HepG2 (cell line): Measurements from ENCODE around the gene GNAS. TPM values are rescaled to one million over a fixed set of nuclear protein-coding genes. Genes with fewer than 3 reads are reported as not detected.

Experiments
- ATAC-seq: fragments of 200-7000 bp; cut with Tn5 transposase; 3 replicates; pipeline ENCODE4 v1.9.1; 2020; ENCODE audit warnings: mild to moderate bottlenecking, moderate library complexity
- BruUV-seq: library from RNA; stranded (reverse); fragments of 400-500 nt; replicated peaks from 2 replicates; lab custom pipeline; 2021; lab: Mats Ljungman, UMichigan
- CTCF ChIA-PET: fragments of 300-600 bp; formaldehyde crosslinking; extraction: SDS; loops from one replicate; lab custom pipeline; 2021; ENCODE audit warnings: low total read pairs, inconsistent platforms, low intra/inter-chr PET ratio; lab: Yijun Ruan, JAX
- POLR2A ChIA-PET: fragments of 350-600 bp; sonication (Branson Sonifier 250); formaldehyde crosslinking; loops from one replicate; lab custom pipeline; 2020; ENCODE audit warnings: antibody characterized with exemption, inconsistent platforms; lab: Yijun Ruan, JAX
- DNase-seq: peaks from one replicate; pipeline ENCODE4 v3.0.0-alpha.2; 2015; ENCODE audit warnings: low spot score
- FAIRE-seq: peaks from 3 replicates; lab custom pipeline; 2011; peaks lifted over from hg19 to GRCh38; lab: Jason Lieb, UNC
- H2AFZ ChIP-seq: one replicate; pipeline ENCODE4 v1.6.1; 2011; ENCODE audit warnings: low read length, inconsistent platforms
- H3K27ac ChIP-seq: fragments of 300-600 bp; 3 replicates; pipeline ENCODE4 v1.8.0; 2011; ENCODE audit warnings: mixed run types, mild to moderate bottlenecking, mixed read lengths, low read length, inconsistent platforms; ENCODE audit not compliant: insufficient read depth; ENCODE audit errors: extremely low read length
- H3K27me3 ChIP-seq, 2 experiments: fragments of 200-600 bp in 1 of 2; 2 replicates in 1 of 2; 3 replicates in 1 of 2; pipeline versions ENCODE4 v1.6.0 to v1.8.0; 2011; ENCODE audit warnings: low read length in 2 of 2, mild to moderate bottlenecking in 2 of 2, moderate library complexity in 2 of 2, inconsistent platforms in 1 of 2; ENCODE audit not compliant: insufficient read depth in 2 of 2, control insufficient read depth in 1 of 2
- H3K36me3 ChIP-seq, 2 experiments: fragments of 200-600 bp in 1 of 2; replicated peaks in 1 of 2; 2 replicates in 1 of 2; 3 replicates in 1 of 2; pipeline versions ENCODE4 v1.5.1 to v1.8.0; 2011; ENCODE audit warnings: low read length in 2 of 2, inconsistent platforms in 1 of 2; ENCODE audit not compliant: insufficient read depth in 2 of 2, control insufficient read depth in 1 of 2
- H3K4me1 ChIP-seq: 2 replicates; pipeline ENCODE4 v1.5.1; 2012; ENCODE audit warnings: low read length, inconsistent platforms; ENCODE audit not compliant: insufficient read depth
- H3K4me2 ChIP-seq: 2 replicates; pipeline ENCODE4 v1.6.0; 2011; ENCODE audit warnings: low read depth, low read length, inconsistent platforms
- H3K4me3 ChIP-seq, 3 experiments: fragments of 200-600 bp in 1 of 3; sonication (generic), shearing (Covaris generic) in 1 of 3; replicated peaks in 1 of 3; 2 replicates each; pipeline ENCODE4 v1.5.1; 2011 to 2016; ENCODE audit warnings: low read length in 3 of 3, inconsistent platforms in 2 of 3, low read depth in 2 of 3, mild to moderate bottlenecking in 2 of 3, control low read depth in 1 of 3, mixed read lengths in 1 of 3; ENCODE audit not compliant: insufficient read depth in 1 of 3
- H3K79me2 ChIP-seq: one replicate; pipeline ENCODE4 v1.6.1; 2011; ENCODE audit warnings: low read length, inconsistent platforms; ENCODE audit not compliant: insufficient read depth
- H3K9ac ChIP-seq: 2 replicates; pipeline ENCODE4 v1.6.0; 2011; ENCODE audit warnings: mild to moderate bottlenecking, low read depth, low read length, inconsistent platforms; ENCODE audit not compliant: insufficient read depth
- H3K9me3 ChIP-seq: 2 replicates; pipeline ENCODE4 v1.5.1; 2012; ENCODE audit warnings: mild to moderate bottlenecking, low read length
- H4K20me1 ChIP-seq: 2 replicates; pipeline ENCODE4 v1.6.0; 2011; ENCODE audit warnings: inconsistent platforms, mild to moderate bottlenecking, low read length, moderate library complexity; ENCODE audit not compliant: insufficient read depth
- IKZF1 ChIP-seq: fragments of 450-650 bp; IDR thresholded peaks from 2 replicates; pipeline ENCODE4 v1.7.1; 2016
- MTF2 ChIP-seq: sonication (generic); formaldehyde crosslinking; IDR thresholded peaks from 2 replicates; pipeline ENCODE4 v1.5.0; 2020; ENCODE audit warnings: missing genetic modification reagents, borderline replicate concordance
- POLR2A ChIP-seq, 2 experiments: IDR thresholded peaks; 2 replicates each; pipeline ENCODE4 v1.6.1; 2011; ENCODE audit warnings: low read depth in 2 of 2, low read length in 2 of 2, mild to moderate bottlenecking in 1 of 2, moderate library complexity in 1 of 2; ENCODE audit not compliant: insufficient read depth in 1 of 2
- RBFOX2 ChIP-seq: fragments of 200-400 bp; formaldehyde crosslinking; IDR thresholded peaks from 2 replicates; pipeline ENCODE4 v1.6.1; 2017; ENCODE audit warnings: low read depth, mild to moderate bottlenecking, low read length
- SPEN ChIP-seq: sonication (generic); formaldehyde crosslinking; IDR thresholded peaks from 2 replicates; pipeline ENCODE4 v1.5.1; 2020; ENCODE audit warnings: low read depth, mild to moderate bottlenecking, missing genetic modification reagents
- TBX3 ChIP-seq: fragments of 450-650 bp; IDR thresholded peaks from 2 replicates; pipeline ENCODE4 v1.6.1; 2017; ENCODE audit warnings: antibody characterized with exemption, mild to moderate bottlenecking, inconsistent platforms, borderline replicate concordance
- ZFP1 ChIP-seq: IDR thresholded peaks from 2 replicates; pipeline ENCODE4 v1.6.1; 2016
- ZNF20 ChIP-seq: sonication (generic); formaldehyde crosslinking; IDR thresholded peaks from 2 replicates; pipeline ENCODE4 v1.4.0; 2020; ENCODE audit warnings: mild to moderate bottlenecking, moderate library complexity, missing genetic modification reagents
- ZNF367 ChIP-seq: sonication (generic); formaldehyde crosslinking; IDR thresholded peaks from 2 replicates; pipeline ENCODE4 v1.4.0; 2020; ENCODE audit warnings: missing genetic modification reagents, borderline replicate concordance
- ZNF883 ChIP-seq: sonication (generic); formaldehyde crosslinking; IDR thresholded peaks from 2 replicates; pipeline ENCODE4 v1.5.1; 2020; ENCODE audit warnings: mild to moderate bottlenecking, missing genetic modification reagents; ENCODE audit errors: not compliant biosample characterization
- WGBS: methylation state at CpG from one replicate; pipeline ENCODE4 v1.1.6; 2017; ENCODE audit warnings: low lambda C conversion rate; 5-methylcytosine and 5-hydroxymethylcytosine counted together
- in situ Hi-C: cut with HindIII; loops from 2 replicates; pipeline ENCODE4 v1.10.0; 2017; ENCODE audit warnings: low pct_unique_long_range_greater_than_20kb; ENCODE audit not compliant: extremely low pct_ligation_motif_present
- intact Hi-C: fragments of 100-400 bp; cut with micrococcal nuclease; formaldehyde crosslinking; loops from one replicate; pipeline ENCODE4 v1.10.0; 2022; ENCODE audit not compliant: unreplicated experiment
- polyA plus RNA-seq, 8 experiments: library from polyadenylated mRNA; depleted of rRNA in 3 of 8; stranded (reverse) in 7 of 8; unstranded in 1 of 8; fragments of >200 nt; fragmentation: Illumina TruSeq in 4 of 8; extraction: Trizol in 4 of 8; gene quantifications; 2 replicates each; pipeline versions ENCODE4 v1.2.1 to v1.2.3, GENCODE V29; 2011 to 2016; ENCODE audit warnings: low read depth in 4 of 8, missing spikeins in 1 of 8, mixed read lengths in 1 of 8; ENCODE audit not compliant: insufficient read depth in 1 of 8
- total RNA-seq, 5 experiments: library from RNA; depleted of rRNA; stranded (reverse); fragments of >200 nt; fragmentation: Illumina TruSeq; extraction: Trizol; gene quantifications; 2 replicates each; pipeline ENCODE4 v1.2.3, GENCODE V29; 2016; ENCODE audit warnings: low read depth in 1 of 5
- TF ChIP-seq, protein P1 (sequence below): sonication (generic); formaldehyde crosslinking; IDR thresholded peaks from 2 replicates; pipeline ENCODE4 v1.5.1; 2020; ENCODE audit warnings: mild to moderate bottlenecking, missing genetic modification reagents, moderate library complexity
- TF ChIP-seq, protein P2 (sequence below): sonication (generic); formaldehyde crosslinking; IDR thresholded peaks from 2 replicates; pipeline ENCODE4 v1.9.0; 2021; ENCODE audit warnings: mild to moderate bottlenecking, missing genetic modification reagents

The GNAS gene
- total and polyA plus RNA-seq, 2 of the 13 experiments (the other 11 are each of a cell fraction or from before 2014, with no cell fraction given), result 407 to 1,008 TPM

DNA sequence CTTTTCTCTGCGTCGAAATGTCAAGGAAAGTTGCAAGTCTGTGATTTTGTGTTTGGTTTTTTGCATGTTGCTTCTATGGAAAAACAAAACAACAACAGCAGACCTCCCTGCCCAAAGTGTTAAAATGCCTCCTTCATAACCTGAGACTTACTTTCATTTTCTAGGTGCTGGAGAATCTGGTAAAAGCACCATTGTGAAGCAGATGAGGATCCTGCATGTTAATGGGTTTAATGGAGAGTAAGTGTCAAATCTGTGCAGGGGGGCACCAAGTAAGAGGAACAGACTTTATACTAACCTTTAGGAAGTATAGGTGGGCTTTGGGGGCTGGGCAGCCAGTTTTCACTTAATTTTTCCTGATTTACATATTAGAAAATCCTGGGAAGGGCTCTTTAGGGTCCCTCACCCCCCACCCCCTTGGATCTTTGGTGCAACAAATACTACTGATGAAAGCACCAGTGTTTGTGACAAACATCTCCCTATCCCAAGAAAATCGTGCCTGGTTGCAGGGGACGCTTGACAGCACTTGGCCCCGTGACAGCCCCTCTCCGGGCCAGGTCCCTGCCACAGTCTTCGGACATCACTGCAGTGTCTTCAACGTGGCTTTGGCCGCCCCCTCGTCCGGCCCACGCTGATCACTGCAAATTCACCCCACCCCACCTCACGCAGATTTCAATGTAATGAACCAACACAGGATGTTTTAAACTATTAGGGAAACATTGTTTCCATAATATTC is 43.1 kb downstream of the GNAS start:
- ATAC-seq (no peak), DNase-seq (no peak), FAIRE-seq (no peak)
- ChIA-PET CTCF (no interaction called here), POLR2A (no interaction called here)
- no peak overlapping the region for H2AFZ ChIP-seq
- peaks cover 85% of the 10 kb centered on the region for H3K79me2 ChIP-seq
- no peak overlapping the region for H3K27ac ChIP-seq
- in situ Hi-C loops, result no loop called here
- BruUV-seq, result no TSS peak
- no peak overlapping the region for H3K4me3 ChIP-seq
- no peak overlapping the region for H3K9ac ChIP-seq
- peaks cover 75% of the 10 kb centered on the region for H4K20me1 ChIP-seq
- H3K4me1 ChIP-seq, result peaks cover 35% of the 10 kb centered on the region
- peaks cover 22 to 54% of the 10 kb centered on the region in 2 experiments for H3K36me3 ChIP-seq
- no peak for TF ChIP-seq IKZF1
- TF ChIP-seq ZNF20, result no peak
- no peak for TF ChIP-seq SPEN
- no peak for TF ChIP-seq TBX3
- no peak for TF ChIP-seq MTF2 (CRISPR knock-in tag)
- TF ChIP-seq RBFOX2, result peak; percentile 4; the same call in 1 of the 2 replicates
- no peak for TF ChIP-seq ZFP1 (CRISPR knock-in tag)
- 0 out of 4 replicates have a peak, but pooled peaks have one; percentile 5 to 7 for TF ChIP-seq POLR2A (IDR thresholded peaks at IDR 0.05; ENCODE audit: insufficient read depth in 1 of 2, low read depth in 2 of 2, low read length in 2 of 2)
- no peak for TF ChIP-seq ZNF883 (CRISPR knock-in tag)
- no peak for TF ChIP-seq ZNF367 (CRISPR knock-in tag)
- TF ChIP-seq, protein P1, sequence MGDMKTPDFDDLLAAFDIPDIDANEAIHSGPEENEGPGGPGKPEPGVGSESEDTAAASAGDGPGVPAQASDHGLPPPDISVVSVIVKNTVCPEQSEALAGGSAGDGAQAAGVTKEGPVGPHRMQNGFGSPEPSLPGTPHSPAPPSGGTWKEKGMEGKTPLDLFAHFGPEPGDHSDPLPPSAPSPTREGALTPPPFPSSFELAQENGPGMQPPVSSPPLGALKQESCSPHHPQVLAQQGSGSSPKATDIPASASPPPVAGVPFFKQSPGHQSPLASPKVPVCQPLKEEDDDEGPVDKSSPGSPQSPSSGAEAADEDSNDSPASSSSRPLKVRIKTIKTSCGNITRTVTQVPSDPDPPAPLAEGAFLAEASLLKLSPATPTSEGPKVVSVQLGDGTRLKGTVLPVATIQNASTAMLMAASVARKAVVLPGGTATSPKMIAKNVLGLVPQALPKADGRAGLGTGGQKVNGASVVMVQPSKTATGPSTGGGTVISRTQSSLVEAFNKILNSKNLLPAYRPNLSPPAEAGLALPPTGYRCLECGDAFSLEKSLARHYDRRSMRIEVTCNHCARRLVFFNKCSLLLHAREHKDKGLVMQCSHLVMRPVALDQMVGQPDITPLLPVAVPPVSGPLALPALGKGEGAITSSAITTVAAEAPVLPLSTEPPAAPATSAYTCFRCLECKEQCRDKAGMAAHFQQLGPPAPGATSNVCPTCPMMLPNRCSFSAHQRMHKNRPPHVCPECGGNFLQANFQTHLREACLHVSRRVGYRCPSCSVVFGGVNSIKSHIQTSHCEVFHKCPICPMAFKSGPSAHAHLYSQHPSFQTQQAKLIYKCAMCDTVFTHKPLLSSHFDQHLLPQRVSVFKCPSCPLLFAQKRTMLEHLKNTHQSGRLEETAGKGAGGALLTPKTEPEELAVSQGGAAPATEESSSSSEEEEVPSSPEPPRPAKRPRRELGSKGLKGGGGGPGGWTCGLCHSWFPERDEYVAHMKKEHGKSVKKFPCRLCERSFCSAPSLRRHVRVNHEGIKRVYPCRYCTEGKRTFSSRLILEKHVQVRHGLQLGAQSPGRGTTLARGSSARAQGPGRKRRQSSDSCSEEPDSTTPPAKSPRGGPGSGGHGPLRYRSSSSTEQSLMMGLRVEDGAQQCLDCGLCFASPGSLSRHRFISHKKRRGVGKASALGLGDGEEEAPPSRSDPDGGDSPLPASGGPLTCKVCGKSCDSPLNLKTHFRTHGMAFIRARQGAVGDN (CRISPR knock-in tag), result peak; percentile 23; the same call in 1 of the 2 replicates
- TF ChIP-seq, protein P2, sequence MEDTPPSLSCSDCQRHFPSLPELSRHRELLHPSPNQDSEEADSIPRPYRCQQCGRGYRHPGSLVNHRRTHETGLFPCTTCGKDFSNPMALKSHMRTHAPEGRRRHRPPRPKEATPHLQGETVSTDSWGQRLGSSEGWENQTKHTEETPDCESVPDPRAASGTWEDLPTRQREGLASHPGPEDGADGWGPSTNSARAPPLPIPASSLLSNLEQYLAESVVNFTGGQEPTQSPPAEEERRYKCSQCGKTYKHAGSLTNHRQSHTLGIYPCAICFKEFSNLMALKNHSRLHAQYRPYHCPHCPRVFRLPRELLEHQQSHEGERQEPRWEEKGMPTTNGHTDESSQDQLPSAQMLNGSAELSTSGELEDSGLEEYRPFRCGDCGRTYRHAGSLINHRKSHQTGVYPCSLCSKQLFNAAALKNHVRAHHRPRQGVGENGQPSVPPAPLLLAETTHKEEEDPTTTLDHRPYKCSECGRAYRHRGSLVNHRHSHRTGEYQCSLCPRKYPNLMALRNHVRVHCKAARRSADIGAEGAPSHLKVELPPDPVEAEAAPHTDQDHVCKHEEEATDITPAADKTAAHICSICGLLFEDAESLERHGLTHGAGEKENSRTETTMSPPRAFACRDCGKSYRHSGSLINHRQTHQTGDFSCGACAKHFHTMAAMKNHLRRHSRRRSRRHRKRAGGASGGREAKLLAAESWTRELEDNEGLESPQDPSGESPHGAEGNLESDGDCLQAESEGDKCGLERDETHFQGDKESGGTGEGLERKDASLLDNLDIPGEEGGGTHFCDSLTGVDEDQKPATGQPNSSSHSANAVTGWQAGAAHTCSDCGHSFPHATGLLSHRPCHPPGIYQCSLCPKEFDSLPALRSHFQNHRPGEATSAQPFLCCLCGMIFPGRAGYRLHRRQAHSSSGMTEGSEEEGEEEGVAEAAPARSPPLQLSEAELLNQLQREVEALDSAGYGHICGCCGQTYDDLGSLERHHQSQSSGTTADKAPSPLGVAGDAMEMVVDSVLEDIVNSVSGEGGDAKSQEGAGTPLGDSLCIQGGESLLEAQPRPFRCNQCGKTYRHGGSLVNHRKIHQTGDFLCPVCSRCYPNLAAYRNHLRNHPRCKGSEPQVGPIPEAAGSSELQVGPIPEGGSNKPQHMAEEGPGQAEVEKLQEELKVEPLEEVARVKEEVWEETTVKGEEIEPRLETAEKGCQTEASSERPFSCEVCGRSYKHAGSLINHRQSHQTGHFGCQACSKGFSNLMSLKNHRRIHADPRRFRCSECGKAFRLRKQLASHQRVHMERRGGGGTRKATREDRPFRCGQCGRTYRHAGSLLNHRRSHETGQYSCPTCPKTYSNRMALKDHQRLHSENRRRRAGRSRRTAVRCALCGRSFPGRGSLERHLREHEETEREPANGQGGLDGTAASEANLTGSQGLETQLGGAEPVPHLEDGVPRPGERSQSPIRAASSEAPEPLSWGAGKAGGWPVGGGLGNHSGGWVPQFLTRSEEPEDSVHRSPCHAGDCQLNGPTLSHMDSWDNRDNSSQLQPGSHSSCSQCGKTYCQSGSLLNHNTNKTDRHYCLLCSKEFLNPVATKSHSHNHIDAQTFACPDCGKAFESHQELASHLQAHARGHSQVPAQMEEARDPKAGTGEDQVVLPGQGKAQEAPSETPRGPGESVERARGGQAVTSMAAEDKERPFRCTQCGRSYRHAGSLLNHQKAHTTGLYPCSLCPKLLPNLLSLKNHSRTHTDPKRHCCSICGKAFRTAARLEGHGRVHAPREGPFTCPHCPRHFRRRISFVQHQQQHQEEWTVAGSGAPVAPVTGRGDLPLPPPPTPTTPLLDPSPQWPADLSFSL (CRISPR knock-in tag), result no peak
- H3K9me3 ChIP-seq, result no peaks in the 10 kb centered on the region
- H3K27me3 ChIP-seq, result no peaks in the 10 kb centered on the region; a peak in 1 of 5 replicates
- WGBS, result 97% methylated on average over 13 of the region's 13 CpGs
- intact Hi-C loops, result loop anchor here (10.0 kb wide), 1 partner anchor 241 kb away; the partner anchor contains the start of gene STX16
- H3K4me2 ChIP-seq, result peak overlapping the region; percentile 81
